WTC11 (cell line): ENCODE data around the gene HLCS. TPM values are rescaled to one million over a fixed set of nuclear protein-coding genes. Genes with fewer than 3 reads are reported as not detected.

ENCODE experiments used
- ATAC-seq: fragments of 200-7000 bp; cut with Tn5 transposase; 2 replicates; pipeline ENCODE4 v1.10.0; 2021; ENCODE audit warnings: mild to moderate bottlenecking, moderate library complexity
- CTCF ChIA-PET: fragments of 300-600 bp; sonication (Branson Sonifier 250); formaldehyde crosslinking; loops from one replicate; lab custom pipeline; 2021; ENCODE audit warnings: antibody characterized with exemption; lab: Charles Lee
- POLR2A ChIA-PET: fragments of 350-600 bp; sonication (Branson Sonifier 250); formaldehyde crosslinking; loops from one replicate; lab custom pipeline; 2021; ENCODE audit warnings: antibody characterized with exemption; lab: Charles Lee
- DNase-seq: peaks from one replicate; pipeline ENCODE4 v3.0.0; 2021; ENCODE audit warnings: low spot score
- H3K27ac Mint-ChIP-seq: 2 replicates; pipeline ENCODE4 v1.8.0; 2021; ENCODE audit warnings: mixed read lengths
- H3K27me3 Mint-ChIP-seq: 2 replicates; pipeline ENCODE4 v1.8.0; 2021; ENCODE audit warnings: low read depth, mild to moderate bottlenecking, moderate library complexity, mixed read lengths
- H3K36me3 Mint-ChIP-seq: 2 replicates; pipeline ENCODE4 v1.8.0; 2021; ENCODE audit warnings: mixed read lengths
- H3K4me1 Mint-ChIP-seq: 2 replicates; pipeline ENCODE4 v1.8.0; 2022; ENCODE audit warnings: mixed read lengths
- H3K4me3 Mint-ChIP-seq: 2 replicates; pipeline ENCODE4 v1.8.0; 2021; ENCODE audit warnings: mild to moderate bottlenecking, moderate library complexity, mixed read lengths
- H3K9me3 Mint-ChIP-seq: 2 replicates; pipeline ENCODE4 v1.8.0; 2021; ENCODE audit warnings: mixed read lengths
- AFF4 ChIP-seq: sonication (generic); formaldehyde crosslinking; IDR thresholded peaks from 2 replicates; pipeline ENCODE4 v1.8.1; 2023; ENCODE audit warnings: mild to moderate bottlenecking, missing genetic modification reagents, borderline replicate concordance
- ATF2 ChIP-seq: sonication (generic); formaldehyde crosslinking; IDR thresholded peaks from 2 replicates; pipeline ENCODE4 v1.8.1; 2022; ENCODE audit warnings: low read depth, missing genetic modification reagents, borderline replicate concordance
- CBFB ChIP-seq: sonication (generic); formaldehyde crosslinking; IDR thresholded peaks from 2 replicates; pipeline ENCODE4 v1.8.1; 2022; ENCODE audit warnings: mild to moderate bottlenecking, low read depth, missing genetic modification reagents
- CREB1 ChIP-seq: sonication (generic); formaldehyde crosslinking; IDR thresholded peaks from 2 replicates; pipeline ENCODE4 v1.8.0; 2023; ENCODE audit warnings: mild to moderate bottlenecking, missing genetic modification reagents
- ETV6 ChIP-seq: sonication (generic); formaldehyde crosslinking; IDR thresholded peaks from 2 replicates; pipeline ENCODE4 v1.8.1; 2022; ENCODE audit warnings: mild to moderate bottlenecking, missing genetic modification reagents
- FOXP1 ChIP-seq: sonication (generic); formaldehyde crosslinking; IDR thresholded peaks from 2 replicates; pipeline ENCODE4 v1.8.0; 2022; ENCODE audit warnings: missing genetic modification reagents, mild to moderate bottlenecking, moderate library complexity, borderline replicate concordance
- GABPB1 ChIP-seq: sonication (generic); formaldehyde crosslinking; IDR thresholded peaks from 2 replicates; pipeline ENCODE4 v1.8.1; 2023; ENCODE audit warnings: mild to moderate bottlenecking, missing genetic modification reagents
- IRF1 ChIP-seq: sonication (generic); formaldehyde crosslinking; IDR thresholded peaks from 2 replicates; pipeline ENCODE4 v1.8.0; 2023; ENCODE audit warnings: missing genetic modification reagents
- IRF2 ChIP-seq: sonication (generic); formaldehyde crosslinking; IDR thresholded peaks from 2 replicates; pipeline ENCODE4 v1.8.0; 2022; ENCODE audit warnings: low read depth, missing genetic modification reagents, borderline replicate concordance
- NFE2L1 ChIP-seq: sonication (generic); formaldehyde crosslinking; IDR thresholded peaks from 2 replicates; pipeline ENCODE4 v1.8.1; 2023; ENCODE audit warnings: missing genetic modification reagents
- NR1H2 ChIP-seq: sonication (generic); formaldehyde crosslinking; IDR thresholded peaks from 2 replicates; pipeline ENCODE4 v1.9.0; 2021; ENCODE audit warnings: mild to moderate bottlenecking, moderate library complexity, missing genetic modification reagents
- PRRX2 ChIP-seq: fragments of 250-450 bp; sonication (Bioruptor Pico); IDR thresholded peaks from 2 replicates; pipeline ENCODE4 v1.8.0; 2021; ENCODE audit warnings: mild to moderate bottlenecking
- RORB ChIP-seq: fragments of 250-450 bp; sonication (Bioruptor Pico); IDR thresholded peaks from 2 replicates; pipeline ENCODE4 v1.9.0; 2021; ENCODE audit warnings: mild to moderate bottlenecking
- SMAD4 ChIP-seq: sonication (generic); formaldehyde crosslinking; IDR thresholded peaks from 2 replicates; pipeline ENCODE4 v1.8.0; 2022; ENCODE audit warnings: mild to moderate bottlenecking, missing genetic modification reagents
- ZBTB21 ChIP-seq: sonication (generic); formaldehyde crosslinking; IDR thresholded peaks from 2 replicates; pipeline ENCODE4 v1.8.1; 2023; ENCODE audit warnings: mild to moderate bottlenecking, missing genetic modification reagents, borderline replicate concordance
- ZBTB43 ChIP-seq: sonication (generic); formaldehyde crosslinking; IDR thresholded peaks from 2 replicates; pipeline ENCODE4 v1.8.1; 2023; ENCODE audit warnings: mild to moderate bottlenecking, missing genetic modification reagents
- ZNF232 ChIP-seq: sonication (generic); formaldehyde crosslinking; IDR thresholded peaks from 2 replicates; pipeline ENCODE4 v1.8.0; 2022; ENCODE audit warnings: mild to moderate bottlenecking, missing genetic modification reagents
- ZNF425 ChIP-seq: fragments of 250-450 bp; sonication (Bioruptor Pico); conservative IDR thresholded peaks from 2 replicates; pipeline ENCODE4 v1.9.0; 2021; ENCODE audit warnings: mild to moderate bottlenecking
- ZNF532 ChIP-seq: fragments of 250-450 bp; sonication (Bioruptor Pico); IDR thresholded peaks from 2 replicates; pipeline ENCODE4 v1.9.0; 2021; ENCODE audit warnings: mild to moderate bottlenecking, borderline replicate concordance
- total RNA-seq: library from RNA; stranded (reverse); gene quantifications from 3 replicates; pipeline ENCODE4 v1.2.3, GENCODE V29; 2021
- TF ChIP-seq, protein P1 (sequence below): sonication (generic); formaldehyde crosslinking; IDR thresholded peaks from 2 replicates; pipeline ENCODE4 v1.8.0; 2022; ENCODE audit warnings: mild to moderate bottlenecking, missing genetic modification reagents

HLCS gene
- total RNA-seq, 1 experiment from 2014 or later: 9.3 TPM

DNA sequence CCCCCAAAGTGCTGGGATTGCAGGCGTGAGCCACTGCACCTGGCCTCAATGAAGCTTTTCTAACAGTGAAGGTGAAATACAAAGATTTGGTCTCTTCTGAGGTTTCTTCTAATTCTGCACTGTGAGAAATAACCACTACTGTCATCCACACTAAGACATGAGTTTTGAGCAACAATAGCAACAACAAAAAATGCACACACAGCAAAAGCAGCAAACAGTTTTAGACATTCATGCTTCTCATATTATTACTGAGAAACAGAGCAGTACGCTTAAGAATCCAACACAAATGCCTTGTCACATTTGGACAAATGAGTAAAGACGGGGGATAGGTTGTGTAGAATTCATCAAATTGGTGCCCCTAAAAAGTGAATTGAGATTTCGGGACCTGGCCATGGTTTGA lies 151.2 kb downstream of the HLCS start (continued):
- TF ChIP-seq AFF4 (no peak), FOXP1 (CRISPR knock-in tag) (no peak), ZBTB21 (CRISPR knock-in tag) (no peak), PRRX2 (CRISPR knock-in tag) (no peak), CBFB (no peak)

GRCh38 chr21:36813052-36813451 lies 153.4 kb downstream of the HLCS start:
- ATAC-seq (no peak), DNase-seq (no peak)
- CTCF ChIA-PET: interaction anchor here (0.6 kb wide), 1 partner anchor 267 kb away, joined by 3 read pairs; no protein-coding TSS in a partner anchor
- H3K4me3 Mint-ChIP-seq: no peak overlapping the region
- POLR2A ChIA-PET: no interaction called here
- H3K27me3 Mint-ChIP-seq: no peaks in the 10 kb centered on the region
- TF ChIP-seq ZNF425 (CRISPR knock-in tag): no peak
- TF ChIP-seq, protein P1, sequence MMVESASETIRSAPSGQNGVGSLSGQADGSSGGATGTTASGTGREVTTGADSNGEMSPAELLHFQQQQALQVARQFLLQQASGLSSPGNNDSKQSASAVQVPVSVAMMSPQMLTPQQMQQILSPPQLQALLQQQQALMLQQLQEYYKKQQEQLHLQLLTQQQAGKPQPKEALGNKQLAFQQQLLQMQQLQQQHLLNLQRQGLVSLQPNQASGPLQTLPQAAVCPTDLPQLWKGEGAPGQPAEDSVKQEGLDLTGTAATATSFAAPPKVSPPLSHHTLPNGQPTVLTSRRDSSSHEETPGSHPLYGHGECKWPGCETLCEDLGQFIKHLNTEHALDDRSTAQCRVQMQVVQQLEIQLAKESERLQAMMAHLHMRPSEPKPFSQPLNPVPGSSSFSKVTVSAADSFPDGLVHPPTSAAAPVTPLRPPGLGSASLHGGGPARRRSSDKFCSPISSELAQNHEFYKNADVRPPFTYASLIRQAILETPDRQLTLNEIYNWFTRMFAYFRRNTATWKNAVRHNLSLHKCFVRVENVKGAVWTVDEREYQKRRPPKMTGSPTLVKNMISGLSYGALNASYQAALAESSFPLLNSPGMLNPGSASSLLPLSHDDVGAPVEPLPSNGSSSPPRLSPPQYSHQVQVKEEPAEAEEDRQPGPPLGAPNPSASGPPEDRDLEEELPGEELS (CRISPR knock-in tag): no peak
- no peak for TF ChIP-seq ATF2
- TF ChIP-seq ZBTB43 (CRISPR knock-in tag): no peak
- TF ChIP-seq ZNF232 (CRISPR knock-in tag): no peak
- no peak for TF ChIP-seq ZNF532 (CRISPR knock-in tag)
- TF ChIP-seq IRF1 (CRISPR knock-in tag): no peak
- TF ChIP-seq CREB1 (CRISPR knock-in tag): no peak
- no peak for TF ChIP-seq ETV6 (CRISPR knock-in tag)
- no peak for TF ChIP-seq NR1H2 (CRISPR knock-in tag)
- TF ChIP-seq IRF2: no peak
- TF ChIP-seq RORB (CRISPR knock-in tag): no peak
- TF ChIP-seq NFE2L1: no peak
- TF ChIP-seq GABPB1 (CRISPR knock-in tag): no peak
- no peak for TF ChIP-seq SMAD4 (CRISPR knock-in tag)
- H3K27ac Mint-ChIP-seq: no peak overlapping the region
- no peaks in the 10 kb centered on the region for H3K36me3 Mint-ChIP-seq
- H3K4me1 Mint-ChIP-seq: peaks cover 6% of the 10 kb centered on the region
- no peaks in the 10 kb centered on the region for H3K9me3 Mint-ChIP-seq
